ENCODE results near the gene TBC1D5. TPM values are rescaled to one million over a fixed set of nuclear protein-coding genes. Genes with fewer than 3 reads are reported as not detected.

The TBC1D5 gene
- polyA plus RNA-seq, 1 experiment = 44.6 TPM

- Histone ChIP-seq H3K27me3 (ENCODE audit: control insufficient read depth, insufficient read depth, low read length) (no peaks in the 10 kb centered on the region), H3K27ac (ENCODE audit: low read depth, low read length) (no peak overlapping the region), H3K4me3 (ENCODE audit: low read depth, low read length) (no peak overlapping the region), H3K9me3 (ENCODE audit: control insufficient read depth, insufficient read depth, low read length) (no peaks in the 10 kb centered on the region)
- ChIA-PET POLR2A (no interaction called here), CTCF (interaction anchor here (2.0 to 2.2 kb wide), 2 partner anchors 95 to 291 kb away, joined by 7 to 13 read pairs; no protein-coding TSS in a partner anchor)
- TF ChIP-seq CTCF (IDR thresholded peaks at IDR 0.05; ENCODE audit: low read depth, low read length) = no peak
- no peak for DNase-seq (ENCODE audit: low read depth, low spot score)
Measured at GRCh38 chr3:17550624-17551023, 191.8 kb downstream of the TBC1D5 start.

- ChIA-PET POLR2A (interaction anchor here (0.7 kb wide), 1 partner anchor 115 kb away, joined by 6 read pairs; no protein-coding TSS in a partner anchor), CTCF (interaction anchor here (1.0 kb wide), 1 partner anchor 99 kb away, joined by 4 read pairs; no protein-coding TSS in a partner anchor)
- no peak for DNase-seq (ENCODE audit: low read depth, low spot score)
- no peak for TF ChIP-seq CTCF (IDR thresholded peaks at IDR 0.05; ENCODE audit: low read depth, low read length)
- no peak overlapping the region for H3K4me3 ChIP-seq (ENCODE audit: low read depth, low read length)
- no peaks in the 10 kb centered on the region for H3K27me3 ChIP-seq (ENCODE audit: control insufficient read depth, insufficient read depth, low read length)
- H3K9me3 ChIP-seq (ENCODE audit: control insufficient read depth, insufficient read depth, low read length) = no peaks in the 10 kb centered on the region
- H3K27ac ChIP-seq (ENCODE audit: low read depth, low read length) = no peak overlapping the region
Measured at GRCh38 chr3:17546500-17547255, 195.8 kb downstream of the TBC1D5 start.

DNA sequence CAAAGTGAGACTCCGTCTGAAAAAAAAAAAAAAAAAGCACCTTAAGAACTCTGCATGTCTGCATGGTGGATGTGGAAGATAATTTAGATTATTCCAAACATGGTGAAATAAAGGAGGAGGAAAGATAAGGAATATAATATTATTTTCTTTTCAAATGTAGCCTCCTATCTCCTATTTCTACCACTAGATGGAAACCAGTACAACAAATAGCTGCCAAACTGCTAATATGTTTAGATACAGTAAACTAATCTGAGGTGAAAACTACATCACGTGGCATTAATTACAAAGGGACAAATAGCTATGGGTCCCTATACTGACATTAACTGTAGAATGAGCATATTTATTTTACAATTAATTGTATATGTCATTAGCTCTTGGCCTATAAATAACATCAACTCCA is 197.8 kb downstream of the TBC1D5 start:
- H3K27me3 ChIP-seq (ENCODE audit: control insufficient read depth, insufficient read depth, low read length) = no peaks in the 10 kb centered on the region
- H3K9me3 ChIP-seq (ENCODE audit: control insufficient read depth, insufficient read depth, low read length) = no peaks in the 10 kb centered on the region
- POLR2A ChIA-PET = interaction anchor here (0.7 kb wide), 1 partner anchor 101 kb away, joined by 5 read pairs; no protein-coding TSS in a partner anchor
- CTCF ChIA-PET = interaction anchor here (0.7 to 2.2 kb wide), 7 partner anchors 11 to 296 kb away, joined by 3 to 14 read pairs (median 3); no protein-coding TSS in a partner anchor
- DNase-seq (ENCODE audit: low read depth, low spot score) = no peak
- no peak overlapping the region for H3K27ac ChIP-seq (ENCODE audit: low read depth, low read length)
- H3K4me3 ChIP-seq (ENCODE audit: low read depth, low read length) = no peak overlapping the region
- peak; percentile 44 for TF ChIP-seq CTCF (IDR thresholded peaks at IDR 0.05; ENCODE audit: low read depth, low read length)

- H3K4me3 ChIP-seq (ENCODE audit: low read depth, low read length) = no peak overlapping the region
- H3K27ac ChIP-seq (ENCODE audit: low read depth, low read length) = no peak overlapping the region
- TF ChIP-seq CTCF (IDR thresholded peaks at IDR 0.05; ENCODE audit: low read depth, low read length) = no peak
- no peaks in the 10 kb centered on the region for H3K9me3 ChIP-seq (ENCODE audit: control insufficient read depth, insufficient read depth, low read length)
- H3K27me3 ChIP-seq (ENCODE audit: control insufficient read depth, insufficient read depth, low read length) = no peaks in the 10 kb centered on the region
- ChIA-PET POLR2A (no interaction called here), CTCF (no interaction called here)
- DNase-seq (ENCODE audit: low read depth, low spot score) = no peak
Measured at GRCh38 chr3:17542591-17542990, 199.8 kb downstream of the TBC1D5 start.

DNA sequence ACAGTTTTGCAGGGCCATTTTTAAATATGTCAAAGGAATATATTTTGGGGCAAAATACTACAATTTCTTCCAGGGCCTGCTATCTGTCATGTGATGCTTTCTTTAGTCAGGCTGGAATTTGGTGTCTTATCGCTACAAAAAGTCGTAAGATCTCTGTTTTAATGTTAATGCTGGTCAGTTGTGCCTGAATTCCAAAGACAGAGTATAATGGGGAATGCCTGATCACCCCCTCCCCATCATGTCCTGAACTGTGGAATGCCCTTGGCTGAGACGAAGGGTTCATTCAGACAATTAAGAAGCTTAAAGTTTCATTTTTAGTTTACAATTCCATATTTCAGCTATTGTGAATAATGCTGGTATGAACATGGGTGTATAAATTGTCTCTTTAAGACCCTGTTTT is 203.0 kb downstream of the TBC1D5 start:
- Histone ChIP-seq H3K4me3 (ENCODE audit: low read depth, low read length) (no peak overlapping the region), H3K9me3 (ENCODE audit: control insufficient read depth, insufficient read depth, low read length) (no peaks in the 10 kb centered on the region), H3K27ac (ENCODE audit: low read depth, low read length) (no peak overlapping the region), H3K27me3 (ENCODE audit: control insufficient read depth, insufficient read depth, low read length) (no peaks in the 10 kb centered on the region)
- ChIA-PET POLR2A (no interaction called here), CTCF (no interaction called here)
- no peak for DNase-seq (ENCODE audit: low read depth, low spot score)
- TF ChIP-seq CTCF (IDR thresholded peaks at IDR 0.05; ENCODE audit: low read depth, low read length) = no peak

Measured in AG04450 (cell line).